Measurements from ENCODE around the gene IARS2.

GRCh38 chr1:220139966-220140365 is 46.0 kb downstream of the IARS2 start:
- TF ChIP-seq, protein P1, sequence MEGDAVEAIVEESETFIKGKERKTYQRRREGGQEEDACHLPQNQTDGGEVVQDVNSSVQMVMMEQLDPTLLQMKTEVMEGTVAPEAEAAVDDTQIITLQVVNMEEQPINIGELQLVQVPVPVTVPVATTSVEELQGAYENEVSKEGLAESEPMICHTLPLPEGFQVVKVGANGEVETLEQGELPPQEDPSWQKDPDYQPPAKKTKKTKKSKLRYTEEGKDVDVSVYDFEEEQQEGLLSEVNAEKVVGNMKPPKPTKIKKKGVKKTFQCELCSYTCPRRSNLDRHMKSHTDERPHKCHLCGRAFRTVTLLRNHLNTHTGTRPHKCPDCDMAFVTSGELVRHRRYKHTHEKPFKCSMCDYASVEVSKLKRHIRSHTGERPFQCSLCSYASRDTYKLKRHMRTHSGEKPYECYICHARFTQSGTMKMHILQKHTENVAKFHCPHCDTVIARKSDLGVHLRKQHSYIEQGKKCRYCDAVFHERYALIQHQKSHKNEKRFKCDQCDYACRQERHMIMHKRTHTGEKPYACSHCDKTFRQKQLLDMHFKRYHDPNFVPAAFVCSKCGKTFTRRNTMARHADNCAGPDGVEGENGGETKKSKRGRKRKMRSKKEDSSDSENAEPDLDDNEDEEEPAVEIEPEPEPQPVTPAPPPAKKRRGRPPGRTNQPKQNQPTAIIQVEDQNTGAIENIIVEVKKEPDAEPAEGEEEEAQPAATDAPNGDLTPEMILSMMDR (IDR thresholded peaks at IDR 0.05; ENCODE audit: insufficient read depth, low read length) = no peak
- TF ChIP-seq, protein P2, sequence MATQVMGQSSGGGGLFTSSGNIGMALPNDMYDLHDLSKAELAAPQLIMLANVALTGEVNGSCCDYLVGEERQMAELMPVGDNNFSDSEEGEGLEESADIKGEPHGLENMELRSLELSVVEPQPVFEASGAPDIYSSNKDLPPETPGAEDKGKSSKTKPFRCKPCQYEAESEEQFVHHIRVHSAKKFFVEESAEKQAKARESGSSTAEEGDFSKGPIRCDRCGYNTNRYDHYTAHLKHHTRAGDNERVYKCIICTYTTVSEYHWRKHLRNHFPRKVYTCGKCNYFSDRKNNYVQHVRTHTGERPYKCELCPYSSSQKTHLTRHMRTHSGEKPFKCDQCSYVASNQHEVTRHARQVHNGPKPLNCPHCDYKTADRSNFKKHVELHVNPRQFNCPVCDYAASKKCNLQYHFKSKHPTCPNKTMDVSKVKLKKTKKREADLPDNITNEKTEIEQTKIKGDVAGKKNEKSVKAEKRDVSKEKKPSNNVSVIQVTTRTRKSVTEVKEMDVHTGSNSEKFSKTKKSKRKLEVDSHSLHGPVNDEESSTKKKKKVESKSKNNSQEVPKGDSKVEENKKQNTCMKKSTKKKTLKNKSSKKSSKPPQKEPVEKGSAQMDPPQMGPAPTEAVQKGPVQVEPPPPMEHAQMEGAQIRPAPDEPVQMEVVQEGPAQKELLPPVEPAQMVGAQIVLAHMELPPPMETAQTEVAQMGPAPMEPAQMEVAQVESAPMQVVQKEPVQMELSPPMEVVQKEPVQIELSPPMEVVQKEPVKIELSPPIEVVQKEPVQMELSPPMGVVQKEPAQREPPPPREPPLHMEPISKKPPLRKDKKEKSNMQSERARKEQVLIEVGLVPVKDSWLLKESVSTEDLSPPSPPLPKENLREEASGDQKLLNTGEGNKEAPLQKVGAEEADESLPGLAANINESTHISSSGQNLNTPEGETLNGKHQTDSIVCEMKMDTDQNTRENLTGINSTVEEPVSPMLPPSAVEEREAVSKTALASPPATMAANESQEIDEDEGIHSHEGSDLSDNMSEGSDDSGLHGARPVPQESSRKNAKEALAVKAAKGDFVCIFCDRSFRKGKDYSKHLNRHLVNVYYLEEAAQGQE (IDR thresholded peaks at IDR 0.05; ENCODE audit: insufficient replicate concordance, low read depth) = no peak
- TF ChIP-seq POLR2AphosphoS5 (IDR thresholded peaks at IDR 0.05; ENCODE audit: low read depth) = no peak
- TF ChIP-seq GABPA (IDR thresholded peaks at IDR 0.05; ENCODE audit: low read depth) = no peak
- no peak for TF ChIP-seq SPI1 (IDR thresholded peaks at IDR 0.05; ENCODE audit: borderline replicate concordance, low read depth)

Data from HL-60 (cell line).